HG03039 (cell line): ENCODE measurements around the gene PRKCB.

Experiments used
- ATAC-seq: cut with Tn5 transposase; IDR thresholded peaks from one replicate; pipeline ENCODE4 v1.9.1; 2021; ENCODE audit warnings: mild to moderate bottlenecking, moderate library complexity; ENCODE audit not compliant: unreplicated experiment

The PRKCB gene

GRCh38 chr16:23962001-23962400, 126.2 kb downstream of the PRKCB start:
- ATAC-seq = no peak

- ATAC-seq = no peak
Measured at GRCh38 chr16:23964136-23964535, 128.4 kb downstream of the PRKCB start.

- ATAC-seq = no peak
Measured at GRCh38 chr16:23965137-23965733, 129.5 kb downstream of the PRKCB start.

- no peak for ATAC-seq
Measured at GRCh38 chr16:23966597-23967394, 131.0 kb downstream of the PRKCB start.

GRCh38 chr16:23967775-23968174, 132.0 kb downstream of the PRKCB start:
- ATAC-seq = no peak

GRCh38 chr16:23968176-23968575, 132.4 kb downstream of the PRKCB start:
- ATAC-seq = no peak

- no peak for ATAC-seq
Measured at GRCh38 chr16:23969468-23970297, 133.9 kb downstream of the PRKCB start.

- ATAC-seq = no peak
Measured at GRCh38 chr16:23974223-23974622, 138.4 kb downstream of the PRKCB start.

- no peak for ATAC-seq
Measured at GRCh38 chr16:23975293-23975692, 139.5 kb downstream of the PRKCB start.

GRCh38 chr16:23976091-23976490, 140.3 kb downstream of the PRKCB start:
- ATAC-seq = no peak

GRCh38 chr16:23976524-23976923, 140.7 kb downstream of the PRKCB start:
- no peak for ATAC-seq

GRCh38 chr16:23979441-23979840, 143.7 kb downstream of the PRKCB start:
- no peak for ATAC-seq

GRCh38 chr16:23979982-23980381, 144.2 kb downstream of the PRKCB start:
- no peak for ATAC-seq

- no peak for ATAC-seq
Measured at GRCh38 chr16:23981429-23982399, 145.9 kb downstream of the PRKCB start.

- no peak for ATAC-seq
Measured at GRCh38 chr16:23986455-23986854, 150.7 kb downstream of the PRKCB start.

GRCh38 chr16:23987443-23987842, 151.7 kb downstream of the PRKCB start:
- ATAC-seq = peak; percentile 62

GRCh38 chr16:23990507-23990906, 154.7 kb downstream of the PRKCB start:
- no peak for ATAC-seq

GRCh38 chr16:23991066-23991465, 155.3 kb downstream of the PRKCB start:
- no peak for ATAC-seq

GRCh38 chr16:23994615-23995014, 158.8 kb downstream of the PRKCB start:
- ATAC-seq = no peak

GRCh38 chr16:23996258-23996955, 160.6 kb downstream of the PRKCB start:
- ATAC-seq = no peak
